ENCODE results near the gene CLIP1.
"Not testable (repeated sequence)": the region's sequence is repeated elsewhere in the genome, so short reads cannot be mapped to it uniquely, and the experiment has no call there.

CLIP1 gene

DNA sequence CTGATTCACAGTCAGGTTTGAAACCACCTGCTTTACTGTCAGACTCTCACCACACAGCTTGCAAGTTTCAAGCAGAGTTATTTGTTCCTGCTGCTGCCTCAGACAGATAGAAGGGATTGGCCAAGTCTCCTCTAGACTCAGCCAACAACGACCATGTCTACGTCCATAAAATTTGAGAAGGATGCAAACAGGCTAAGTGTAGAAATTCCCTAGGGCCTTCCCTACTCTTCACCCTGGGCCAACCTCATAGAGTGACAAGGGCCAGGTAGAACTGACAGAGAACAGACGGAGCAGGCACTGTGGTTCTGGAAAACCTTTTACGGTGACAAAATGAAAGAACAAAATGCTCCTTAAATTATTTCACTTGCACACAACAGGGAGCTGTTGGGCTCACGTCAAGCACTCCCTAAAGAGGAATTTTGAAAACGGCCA, 39.5 kb downstream of the CLIP1 start:
- Histone ChIP-seq H3K27me3 (replicated peaks; ENCODE audit: control insufficient read depth, insufficient read depth, low read length) (no peaks in the 10 kb centered on the region), H3K4me3 (replicated peaks; ENCODE audit: low read depth, low read length) (no peak overlapping the region), H3K36me3 (ENCODE audit: control insufficient read depth, insufficient read depth, low read length) (no peaks in the 10 kb centered on the region; the same call in none of the 2 replicates)
- no peak for DNase-seq (ENCODE audit: extremely low read depth, insufficient read length)
- TF ChIP-seq, protein P1, sequence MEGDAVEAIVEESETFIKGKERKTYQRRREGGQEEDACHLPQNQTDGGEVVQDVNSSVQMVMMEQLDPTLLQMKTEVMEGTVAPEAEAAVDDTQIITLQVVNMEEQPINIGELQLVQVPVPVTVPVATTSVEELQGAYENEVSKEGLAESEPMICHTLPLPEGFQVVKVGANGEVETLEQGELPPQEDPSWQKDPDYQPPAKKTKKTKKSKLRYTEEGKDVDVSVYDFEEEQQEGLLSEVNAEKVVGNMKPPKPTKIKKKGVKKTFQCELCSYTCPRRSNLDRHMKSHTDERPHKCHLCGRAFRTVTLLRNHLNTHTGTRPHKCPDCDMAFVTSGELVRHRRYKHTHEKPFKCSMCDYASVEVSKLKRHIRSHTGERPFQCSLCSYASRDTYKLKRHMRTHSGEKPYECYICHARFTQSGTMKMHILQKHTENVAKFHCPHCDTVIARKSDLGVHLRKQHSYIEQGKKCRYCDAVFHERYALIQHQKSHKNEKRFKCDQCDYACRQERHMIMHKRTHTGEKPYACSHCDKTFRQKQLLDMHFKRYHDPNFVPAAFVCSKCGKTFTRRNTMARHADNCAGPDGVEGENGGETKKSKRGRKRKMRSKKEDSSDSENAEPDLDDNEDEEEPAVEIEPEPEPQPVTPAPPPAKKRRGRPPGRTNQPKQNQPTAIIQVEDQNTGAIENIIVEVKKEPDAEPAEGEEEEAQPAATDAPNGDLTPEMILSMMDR (IDR thresholded peaks at IDR 0.05; ENCODE audit: insufficient read depth, low read length, poor library complexity, severe bottlenecking): no peak

DNA sequence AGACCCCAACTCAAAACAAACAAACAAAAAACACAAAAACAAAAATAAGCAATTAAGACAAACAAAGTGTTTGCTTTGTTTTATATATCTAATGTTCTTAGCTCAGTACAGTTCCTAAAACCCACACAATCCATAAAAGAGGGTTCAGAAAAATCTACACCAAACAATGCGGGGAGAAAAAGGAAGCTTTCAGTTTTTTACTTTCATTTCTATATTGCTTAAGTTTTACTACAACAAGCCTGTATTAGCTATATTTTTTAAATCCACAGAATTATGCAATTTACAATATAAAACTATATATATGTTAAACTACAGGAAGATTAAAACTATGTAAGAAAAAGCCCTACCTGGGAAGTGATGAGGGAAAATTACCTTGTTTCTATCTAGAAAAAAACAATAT, 41.4 kb downstream of the CLIP1 start:
- no peak overlapping the region for H3K4me3 ChIP-seq (replicated peaks; ENCODE audit: low read depth, low read length)
- no peaks in the 10 kb centered on the region for H3K27me3 ChIP-seq (replicated peaks; ENCODE audit: control insufficient read depth, insufficient read depth, low read length)
- TF ChIP-seq, protein P1 (IDR thresholded peaks at IDR 0.05; ENCODE audit: insufficient read depth, low read length, poor library complexity, severe bottlenecking): no peak
- DNase-seq (ENCODE audit: extremely low read depth, insufficient read length): no peak
- H3K36me3 ChIP-seq (ENCODE audit: control insufficient read depth, insufficient read depth, low read length): peaks cover 4% of the 10 kb centered on the region

DNA sequence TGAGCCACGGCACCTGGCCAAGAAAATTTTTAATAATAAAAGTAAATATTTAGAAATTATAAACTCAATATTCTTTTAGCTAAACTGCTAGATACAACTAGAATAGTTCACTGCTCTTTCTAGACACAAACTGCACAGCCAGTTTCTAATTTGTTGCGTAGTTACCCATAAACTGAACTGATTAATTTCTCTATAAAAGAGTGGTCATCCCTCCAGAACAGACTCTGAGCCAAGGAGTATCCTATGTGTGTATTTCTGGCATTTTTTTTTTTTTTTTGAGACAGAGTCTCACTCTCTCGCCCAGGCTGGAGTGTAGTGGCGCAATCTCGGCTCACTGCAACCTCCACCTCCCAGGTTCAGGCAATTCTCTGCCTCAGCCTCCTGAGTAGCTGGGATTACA, 45.7 kb downstream of the CLIP1 start:
- not testable (repeated sequence) for H3K27me3 ChIP-seq (replicated peaks; ENCODE audit: control insufficient read depth, insufficient read depth, low read length); H3K36me3 ChIP-seq (ENCODE audit: control insufficient read depth, insufficient read depth, low read length); DNase-seq (ENCODE audit: extremely low read depth, insufficient read length); H3K4me3 ChIP-seq (replicated peaks; ENCODE audit: low read depth, low read length)

DNA sequence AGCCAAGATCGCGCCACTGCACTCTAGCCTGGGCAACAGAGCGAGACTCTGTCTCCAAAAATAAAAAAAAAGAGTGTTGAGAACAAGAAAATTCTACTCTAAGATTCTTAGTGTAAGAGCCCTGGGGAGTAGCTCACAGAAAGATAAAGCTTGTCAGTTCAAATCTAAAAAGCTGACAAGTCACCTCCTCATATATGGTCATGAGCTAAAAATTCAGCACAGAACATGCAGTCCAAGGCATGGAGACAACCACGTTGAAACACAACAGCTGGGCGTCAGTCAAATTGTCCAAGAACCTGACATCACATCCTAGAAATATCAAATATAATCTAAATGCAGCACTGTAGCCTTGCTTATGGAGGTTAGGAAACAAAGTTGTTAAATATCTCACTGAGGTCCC, 47.8 kb downstream of the CLIP1 start:
- Histone ChIP-seq H3K27me3 (replicated peaks; ENCODE audit: control insufficient read depth, insufficient read depth, low read length) (no peaks in the 10 kb centered on the region), H3K36me3 (ENCODE audit: control insufficient read depth, insufficient read depth, low read length) (peaks cover 6% of the 10 kb centered on the region), H3K4me3 (replicated peaks; ENCODE audit: low read depth, low read length) (no peak overlapping the region)
- no peak for DNase-seq (ENCODE audit: extremely low read depth, insufficient read length)
- TF ChIP-seq, protein P1 (IDR thresholded peaks at IDR 0.05; ENCODE audit: insufficient read depth, low read length, poor library complexity, severe bottlenecking): no peak

DNA sequence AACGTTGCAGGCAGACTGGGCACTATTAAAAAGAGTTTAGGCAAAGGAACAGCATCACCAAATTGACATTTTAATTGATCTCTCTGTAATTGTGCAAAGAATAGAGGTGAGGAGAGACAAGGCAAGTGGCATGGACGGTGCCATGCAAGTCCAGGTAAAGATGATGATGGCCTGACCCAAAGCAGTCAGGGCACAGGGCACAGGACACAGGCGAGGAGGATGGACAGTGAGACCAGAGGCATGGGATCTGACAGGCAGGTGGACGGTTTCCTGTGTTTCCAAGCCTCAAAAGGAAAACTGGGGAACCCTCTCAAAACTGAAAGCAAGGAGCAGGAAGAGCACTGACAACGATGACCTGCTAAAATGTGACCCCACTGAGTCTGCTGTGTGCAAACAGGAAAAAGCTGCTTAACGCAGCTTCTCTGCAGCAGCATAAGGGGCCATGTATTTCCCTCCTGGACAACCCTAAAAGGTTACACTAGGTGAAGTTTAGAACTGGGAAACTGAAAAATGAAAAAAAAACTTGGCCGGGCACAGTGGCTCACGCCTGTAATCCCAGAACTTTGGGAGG, 50.9 kb downstream of the CLIP1 start:
- Histone ChIP-seq H3K4me3 (replicated peaks; ENCODE audit: low read depth, low read length) (no peak overlapping the region), H3K36me3 (ENCODE audit: control insufficient read depth, insufficient read depth, low read length) (peaks cover 2% of the 10 kb centered on the region), H3K27me3 (replicated peaks; ENCODE audit: control insufficient read depth, insufficient read depth, low read length) (no peaks in the 10 kb centered on the region)
- no peak for DNase-seq (ENCODE audit: extremely low read depth, insufficient read length)
- TF ChIP-seq, protein P1 (IDR thresholded peaks at IDR 0.05; ENCODE audit: insufficient read depth, low read length, poor library complexity, severe bottlenecking): no peak

DNA sequence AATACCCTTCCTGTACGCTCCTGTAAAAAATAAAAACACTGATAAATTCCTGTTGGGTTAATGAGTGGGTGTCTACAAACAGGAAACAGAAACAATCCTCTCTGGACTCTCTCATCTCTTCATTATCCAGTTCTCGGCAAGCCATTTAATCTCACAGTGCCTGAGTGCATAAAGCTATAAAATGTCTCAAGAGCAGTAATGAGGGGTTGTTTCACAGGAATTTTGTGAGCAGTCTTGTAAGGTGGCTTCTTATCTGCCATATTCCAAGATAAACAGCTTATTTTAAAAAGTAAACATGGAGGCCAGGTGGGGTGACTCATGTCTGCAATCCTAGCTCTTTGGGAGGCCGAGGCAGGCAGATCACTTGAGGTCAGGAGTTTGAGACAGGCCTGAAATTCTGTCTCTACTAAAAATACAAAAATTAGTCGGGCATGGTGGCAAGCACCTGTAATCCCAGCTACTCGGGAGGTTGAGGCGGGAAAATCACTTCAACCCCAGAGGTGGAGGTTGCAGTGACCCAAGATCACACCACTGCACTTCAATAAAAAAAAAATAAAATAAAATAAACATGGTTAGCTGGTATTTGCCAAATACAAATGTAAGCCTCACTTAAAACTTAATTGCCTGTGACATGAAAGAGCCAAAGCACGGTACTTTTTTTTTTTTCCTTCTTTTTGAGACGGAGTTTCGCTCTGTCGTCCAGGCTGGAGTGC, 54.0 kb downstream of the CLIP1 start:
- H3K27me3 ChIP-seq (replicated peaks; ENCODE audit: control insufficient read depth, insufficient read depth, low read length): no peaks in the 10 kb centered on the region
- TF ChIP-seq, protein P1 (IDR thresholded peaks at IDR 0.05; ENCODE audit: insufficient read depth, low read length, poor library complexity, severe bottlenecking): no peak
- H3K36me3 ChIP-seq (ENCODE audit: control insufficient read depth, insufficient read depth, low read length): peaks cover 4% of the 10 kb centered on the region
- DNase-seq (ENCODE audit: extremely low read depth, insufficient read length): no peak
- H3K4me3 ChIP-seq (replicated peaks; ENCODE audit: low read depth, low read length): no peak overlapping the region

DNA sequence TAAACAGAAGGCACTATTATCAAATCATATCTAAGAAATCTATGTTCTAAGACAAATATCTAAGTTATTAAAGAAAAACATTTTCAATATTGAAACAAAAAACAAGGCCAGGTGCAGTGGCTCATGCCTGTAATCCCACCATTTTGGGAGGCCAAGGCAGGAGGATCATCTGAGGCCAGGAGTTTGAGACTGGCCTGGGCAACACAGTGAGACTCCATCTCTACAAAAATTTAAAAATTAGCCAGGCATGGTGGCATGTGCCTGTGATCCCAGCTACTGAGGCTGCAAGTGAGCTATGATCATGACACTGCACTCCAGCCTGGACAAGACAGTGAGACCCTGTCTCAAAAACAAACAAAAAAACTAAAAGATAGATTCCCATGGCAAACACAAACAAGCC, 54.8 kb downstream of the CLIP1 start:
- H3K4me3 ChIP-seq (replicated peaks; ENCODE audit: low read depth, low read length); H3K27me3 ChIP-seq (replicated peaks; ENCODE audit: control insufficient read depth, insufficient read depth, low read length); DNase-seq (ENCODE audit: extremely low read depth, insufficient read length); H3K36me3 ChIP-seq (ENCODE audit: control insufficient read depth, insufficient read depth, low read length): not testable (repeated sequence)

Data from GM06990 (cell line).